Renal cortical epithelial cell (primary cell): ENCODE results near the gene TMEM80. TPM values are rescaled to one million over a fixed set of nuclear protein-coding genes. Genes with fewer than 3 reads are reported as not detected.
"Not testable (repeated sequence)": the region's sequence is repeated elsewhere in the genome, so short reads cannot be mapped to it uniquely, and the experiment has no call there.

ENCODE experiments used
- DNase-seq: peaks from one replicate; pipeline ENCODE4 v3.0.0-alpha.2; 2011; ENCODE audit warnings: low read depth
- total RNA-seq: library from RNA; depleted of rRNA; stranded (reverse); fragments of >200 nt; gene quantifications from 2 replicates; pipeline ENCODE4 v1.2.3, GENCODE V29; 2014

TMEM80 gene
- total RNA-seq, 1 donor from 2014 or later, result 7.7 TPM

DNA sequence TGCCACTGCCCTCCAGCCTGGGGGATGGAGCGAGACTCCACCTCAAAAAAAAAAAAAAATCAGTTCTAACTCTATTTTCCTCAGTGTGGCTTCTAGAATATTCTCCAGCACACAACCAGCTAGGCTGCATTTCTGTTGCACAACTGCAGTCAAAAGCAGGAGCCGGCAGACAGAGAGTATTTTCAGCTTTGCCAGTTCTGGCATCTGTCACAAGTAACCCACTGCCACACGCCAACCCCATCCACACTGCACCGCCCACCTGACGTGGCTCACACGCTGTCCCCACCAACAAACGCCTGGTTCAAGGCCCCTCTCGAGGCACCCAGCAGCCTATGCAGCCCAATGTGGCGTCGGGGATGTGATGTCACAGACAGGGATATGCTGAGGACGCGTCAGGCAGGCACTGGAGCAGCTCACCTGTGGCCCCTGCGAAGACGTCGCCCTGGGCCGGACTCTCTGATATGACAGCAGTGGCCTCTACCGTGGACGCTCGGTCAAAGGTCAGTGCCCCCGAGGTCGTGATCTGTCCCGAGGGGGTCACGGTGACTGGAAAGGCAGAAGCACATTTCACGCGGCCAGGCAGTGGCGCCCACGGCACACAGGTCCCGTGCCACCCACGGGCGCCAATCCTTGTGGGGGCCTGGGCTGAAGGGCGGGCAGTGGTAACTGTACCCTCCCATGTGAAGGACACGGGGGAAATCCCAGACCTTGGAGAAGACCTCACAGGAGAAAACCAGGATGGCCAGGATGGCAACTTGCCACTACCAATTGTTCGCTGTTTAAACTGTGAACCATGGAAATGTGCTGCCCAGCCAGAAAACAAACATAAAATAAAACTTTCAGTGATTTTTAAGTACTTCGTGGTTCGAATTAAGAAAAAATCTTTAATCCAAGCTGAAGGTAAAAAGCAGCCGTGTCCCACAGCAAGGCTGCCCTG lies 16.1 kb upstream of the TMEM80 start:
- no peak for DNase-seq

DNA sequence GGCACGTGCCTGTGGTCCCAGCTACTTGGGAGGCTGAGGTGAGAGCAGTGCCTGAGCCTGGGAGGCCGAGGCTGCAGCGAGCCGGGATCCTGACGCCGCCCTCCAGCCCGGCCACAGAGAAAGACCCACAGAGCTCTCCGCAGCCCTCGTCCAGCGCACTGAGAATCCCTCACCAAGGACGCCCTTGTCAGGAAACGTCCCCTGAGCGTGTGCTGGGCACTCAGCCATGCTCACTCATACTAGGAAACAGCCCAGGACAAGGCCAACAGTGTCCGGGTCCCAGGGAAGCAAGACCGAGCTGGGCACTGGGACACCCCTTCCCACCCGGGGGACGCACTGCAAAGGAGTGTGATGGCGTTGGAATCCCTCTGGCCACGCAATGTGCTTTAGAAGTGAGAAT lies 15.1 kb upstream of the TMEM80 start:
- no peak for DNase-seq

GRCh38 chr11:680970-681369 lies 14.6 kb upstream of the TMEM80 start:
- DNase-seq, result no peak

DNA sequence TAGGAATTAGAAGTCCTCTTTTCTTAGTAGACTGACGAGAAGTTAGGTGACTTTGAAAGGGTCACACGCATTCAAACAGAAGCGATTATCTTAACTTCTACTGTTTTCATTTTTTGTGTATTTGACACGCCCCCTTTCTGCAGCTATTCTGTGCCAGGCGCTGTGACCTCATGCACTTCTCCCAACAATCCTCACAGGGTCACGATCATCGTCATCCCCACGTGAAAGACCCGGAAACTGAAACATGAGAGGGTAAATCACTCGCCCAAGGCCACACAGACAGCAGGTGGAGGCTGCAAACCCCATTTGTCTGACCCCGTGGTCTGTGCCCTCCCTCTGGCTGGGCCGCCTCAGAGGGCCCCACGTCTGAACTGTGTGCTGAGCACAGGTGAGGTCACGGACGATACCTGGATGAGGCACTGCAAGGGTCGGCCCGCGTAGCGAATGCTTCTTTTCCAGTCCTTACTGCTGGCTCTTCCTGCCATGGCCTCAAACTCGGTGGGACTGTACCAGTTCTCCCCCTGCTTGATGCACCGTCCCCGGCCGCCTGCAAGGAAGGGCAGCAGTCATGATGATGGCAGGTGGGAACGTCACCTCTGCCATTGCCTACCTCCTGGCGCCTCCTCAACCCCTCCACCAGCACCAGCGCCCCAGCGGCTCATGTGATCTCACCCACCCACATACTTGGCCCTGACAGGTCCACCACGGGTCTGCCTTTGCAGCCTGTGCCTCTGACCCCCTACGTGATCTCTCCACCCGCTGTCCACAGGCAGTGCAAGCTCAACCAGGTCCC lies 9.0 kb upstream of the TMEM80 start:
- DNase-seq, result no peak

- DNase-seq, result no peak
These were observed 7.9 kb upstream of the TMEM80 start for GRCh38 chr11:687751-688150.

DNA sequence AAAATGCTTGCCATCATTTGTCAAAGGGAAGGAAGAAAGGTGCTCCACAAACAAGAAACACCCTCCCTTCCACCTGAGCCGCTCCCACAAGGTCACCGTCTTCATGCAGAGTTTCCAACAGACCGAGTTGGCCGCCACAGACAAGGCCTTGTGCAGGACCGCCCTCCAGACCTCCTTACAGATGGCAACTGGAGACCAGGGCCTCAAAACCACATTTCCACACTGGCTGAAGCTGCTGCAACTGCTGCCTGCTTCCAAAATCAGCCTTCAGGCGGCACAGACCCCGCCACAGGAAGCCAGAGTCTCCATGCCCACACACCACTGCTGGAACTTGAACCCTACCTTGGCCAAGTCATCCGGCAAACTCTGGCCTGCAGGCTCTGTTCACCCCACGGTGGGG lies 6.9 kb upstream of the TMEM80 start:
- DNase-seq, result no peak

- DNase-seq, result peak; percentile 47
These were observed 6.0 kb upstream of the TMEM80 start for GRCh38 chr11:689625-690024.

DNA sequence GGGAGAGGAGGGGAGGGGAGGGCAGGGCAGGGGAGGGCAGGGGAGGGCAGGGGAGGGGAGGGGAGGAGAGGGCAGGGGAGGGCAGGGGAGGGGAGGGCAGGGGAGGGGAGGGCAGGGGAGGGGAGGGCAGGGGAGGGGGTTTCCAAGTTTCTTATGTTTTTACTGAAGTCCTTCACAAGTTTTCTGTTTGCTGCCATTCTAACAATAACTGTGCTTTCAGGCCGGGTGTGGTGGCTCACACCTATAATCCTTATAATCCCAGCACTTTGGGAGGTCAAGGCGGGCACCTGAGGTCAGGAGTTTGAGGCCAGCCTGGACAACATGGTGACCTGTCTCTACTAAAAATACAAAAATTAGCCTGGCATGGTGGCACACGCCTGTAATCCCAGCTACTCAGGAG lies 5.4 kb upstream of the TMEM80 start:
- DNase-seq, result not testable (repeated sequence)

- no peak for DNase-seq
These were observed 4.6 kb upstream of the TMEM80 start for GRCh38 chr11:690738-691633.

DNA sequence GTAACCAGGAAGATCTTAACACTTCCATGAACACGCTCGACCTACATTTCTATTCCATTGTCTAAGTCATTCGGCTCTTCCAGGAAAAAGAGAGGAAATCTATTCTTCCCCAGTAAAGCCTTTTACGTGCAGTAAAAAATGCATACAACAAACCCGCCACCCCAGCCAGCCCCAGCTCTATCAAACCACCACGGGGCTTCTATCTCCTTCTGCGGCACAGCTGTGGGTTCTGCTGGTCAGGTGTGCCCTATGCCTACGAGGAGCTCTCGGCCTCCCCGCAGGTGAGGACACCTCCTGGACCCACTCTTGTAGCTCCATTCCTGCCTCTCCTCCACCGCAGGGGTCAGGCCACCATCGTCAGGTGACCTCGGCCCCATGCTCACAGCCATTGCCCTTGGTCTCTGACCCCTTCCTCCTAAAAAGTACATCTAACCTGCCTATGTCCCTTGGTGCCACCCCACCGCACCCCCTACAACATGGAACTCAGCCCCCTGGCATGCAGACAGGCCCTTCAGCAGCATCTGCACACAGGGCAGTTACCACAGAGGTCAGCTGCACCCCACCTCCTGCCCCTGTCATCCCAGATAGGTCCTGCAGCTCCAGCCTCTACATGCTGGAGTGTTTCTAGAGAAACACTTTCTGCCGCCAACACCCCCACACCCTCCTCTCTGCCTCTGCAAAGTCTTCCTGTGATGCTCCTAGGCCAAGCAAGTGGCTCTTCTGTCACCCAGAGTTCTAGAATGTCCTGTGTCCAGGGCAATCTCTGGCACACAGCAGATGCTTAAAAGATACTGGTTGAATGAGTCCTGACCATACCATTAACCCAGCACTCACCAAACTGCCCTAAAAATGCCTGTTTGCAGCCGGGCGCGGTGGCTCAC lies 3.7 kb upstream of the TMEM80 start:
- DNase-seq, result no peak

DNA sequence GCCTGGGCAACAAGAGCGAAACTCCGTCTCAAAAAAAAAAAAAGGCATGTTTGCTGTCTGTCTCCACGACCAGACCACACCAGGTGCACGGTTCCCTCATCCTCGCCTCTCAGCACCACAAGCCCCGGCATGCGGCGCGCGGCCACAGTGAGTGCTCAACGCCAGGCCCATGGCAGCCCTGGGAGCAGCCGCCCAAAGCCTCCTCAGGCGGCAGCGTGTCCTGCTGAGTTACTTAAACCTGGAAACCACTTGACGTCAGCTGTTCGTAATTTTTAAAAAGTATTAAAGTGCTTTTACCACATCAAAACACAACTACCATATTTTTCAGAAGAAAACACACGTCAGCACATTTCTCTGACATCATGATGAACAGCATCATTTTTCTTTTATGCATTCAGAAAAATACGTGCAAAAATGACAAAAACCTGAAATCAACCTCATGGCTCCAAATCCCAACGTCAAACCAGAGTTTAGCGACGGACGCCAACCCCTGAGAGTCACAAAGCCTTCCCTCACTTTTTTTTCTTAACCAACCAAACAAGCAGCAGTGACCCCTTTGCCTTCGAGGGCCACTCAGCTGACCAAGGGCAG lies 2.7 kb upstream of the TMEM80 start:
- no peak for DNase-seq

GRCh38 chr11:693415-693831 lies 2.2 kb upstream of the TMEM80 start:
- no peak for DNase-seq

GRCh38 chr11:693887-694562 lies 1.6 kb upstream of the TMEM80 start:
- DNase-seq, result no peak

GRCh38 chr11:694563-695287 lies 891 bp upstream of the TMEM80 start, which contains the start of gene DEAF1:
Gene DEAF1 (minus strand): TSS chr11:695222. CDS start chr11:695047, 175 bp downstream.
- DNase-seq, result peak; percentile 81

GRCh38 chr11:695288-695537 lies 403 bp upstream of the TMEM80 start:
- no peak for DNase-seq

DNA sequence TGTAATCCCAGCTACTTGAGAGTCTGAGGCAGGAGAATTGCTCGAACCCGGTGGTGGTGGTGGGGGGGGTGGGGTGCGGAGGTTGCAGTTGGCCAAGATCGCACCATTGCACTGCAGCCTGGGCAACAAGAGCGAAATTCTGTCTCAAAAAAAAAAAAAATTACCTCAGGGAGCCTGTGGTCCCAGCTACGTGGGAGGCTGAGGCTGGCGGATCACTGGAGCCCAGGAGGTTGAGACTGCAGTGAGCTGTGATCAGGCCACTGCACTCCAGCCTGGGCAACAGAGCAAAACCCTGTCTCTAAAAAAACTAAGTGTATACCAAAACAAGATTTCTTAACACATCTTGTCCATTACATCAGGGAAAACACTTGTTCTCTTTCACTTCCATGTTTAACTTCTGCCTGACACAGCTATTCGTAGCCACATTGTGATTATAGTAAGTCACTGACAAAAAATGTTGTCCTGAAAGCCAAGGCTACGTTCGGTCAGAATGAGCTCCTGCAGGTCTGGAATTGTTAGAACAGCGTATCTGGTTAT lies 1.4 kb downstream of the TMEM80 start:
- peak; percentile 97 for DNase-seq

DNA sequence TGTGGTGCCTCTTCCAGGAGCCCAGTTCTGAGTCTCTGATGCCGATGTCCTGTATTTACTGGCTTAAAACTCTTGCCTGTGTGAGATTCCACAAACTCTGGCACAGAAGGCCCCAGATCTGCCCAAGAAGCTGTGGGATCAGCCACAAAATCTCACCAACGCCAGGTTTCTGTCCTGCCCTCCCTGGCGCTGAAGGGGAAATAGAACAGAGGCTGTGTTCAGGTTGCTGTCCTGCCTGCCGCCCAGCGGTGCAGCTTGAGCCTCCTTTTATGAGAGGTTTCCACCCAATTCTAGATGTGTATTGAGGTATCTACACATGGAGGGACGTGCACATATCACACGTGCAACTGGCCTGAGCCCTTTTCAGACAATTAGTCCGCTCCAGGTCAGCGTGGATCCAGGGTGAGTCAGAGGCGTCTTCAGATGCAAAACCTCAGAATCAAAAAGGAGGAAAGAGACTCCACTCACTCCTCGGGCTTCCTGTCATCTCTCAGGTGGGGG lies 2.2 kb downstream of the TMEM80 start:
- peak; percentile 60 for DNase-seq

- DNase-seq, result no peak
These were observed 3.0 kb downstream of the TMEM80 start for GRCh38 chr11:698493-699115.
